ENCODE data around the gene MICAL2.

Gene MICAL2

DNA sequence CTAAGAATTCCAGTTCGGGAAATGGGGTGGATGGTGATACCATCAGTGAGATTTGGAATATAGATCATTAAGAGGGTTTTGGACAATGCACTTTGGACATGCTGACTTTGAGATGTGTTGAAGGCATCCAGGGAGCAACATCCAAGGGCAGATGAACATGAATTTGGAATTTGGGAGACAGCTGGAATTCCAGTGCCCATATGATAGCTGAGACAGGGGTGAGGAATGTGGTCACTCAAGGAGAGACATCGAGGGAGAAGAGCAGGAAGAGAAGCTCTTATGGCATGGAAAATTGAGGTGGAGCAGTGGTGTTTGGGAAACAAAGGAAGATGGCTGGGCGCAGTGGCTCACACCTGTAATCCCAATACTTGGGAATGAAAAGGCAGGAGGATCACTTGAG lies 11.8 kb upstream of the MICAL2 start:
- in situ Hi-C loops (cut with HindIII; ENCODE audit: low sequenced_read_pairs), result no loop called here
- TF ChIP-seq, protein P1, sequence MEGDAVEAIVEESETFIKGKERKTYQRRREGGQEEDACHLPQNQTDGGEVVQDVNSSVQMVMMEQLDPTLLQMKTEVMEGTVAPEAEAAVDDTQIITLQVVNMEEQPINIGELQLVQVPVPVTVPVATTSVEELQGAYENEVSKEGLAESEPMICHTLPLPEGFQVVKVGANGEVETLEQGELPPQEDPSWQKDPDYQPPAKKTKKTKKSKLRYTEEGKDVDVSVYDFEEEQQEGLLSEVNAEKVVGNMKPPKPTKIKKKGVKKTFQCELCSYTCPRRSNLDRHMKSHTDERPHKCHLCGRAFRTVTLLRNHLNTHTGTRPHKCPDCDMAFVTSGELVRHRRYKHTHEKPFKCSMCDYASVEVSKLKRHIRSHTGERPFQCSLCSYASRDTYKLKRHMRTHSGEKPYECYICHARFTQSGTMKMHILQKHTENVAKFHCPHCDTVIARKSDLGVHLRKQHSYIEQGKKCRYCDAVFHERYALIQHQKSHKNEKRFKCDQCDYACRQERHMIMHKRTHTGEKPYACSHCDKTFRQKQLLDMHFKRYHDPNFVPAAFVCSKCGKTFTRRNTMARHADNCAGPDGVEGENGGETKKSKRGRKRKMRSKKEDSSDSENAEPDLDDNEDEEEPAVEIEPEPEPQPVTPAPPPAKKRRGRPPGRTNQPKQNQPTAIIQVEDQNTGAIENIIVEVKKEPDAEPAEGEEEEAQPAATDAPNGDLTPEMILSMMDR (IDR thresholded peaks at IDR 0.05; ENCODE audit: low read depth, low read length), result no peak
- H3K4me3 ChIP-seq (ENCODE audit: low read depth, low read length), result no peak overlapping the region
- DNase-seq (ENCODE audit: low read depth, low spot score), result no peak

DNA sequence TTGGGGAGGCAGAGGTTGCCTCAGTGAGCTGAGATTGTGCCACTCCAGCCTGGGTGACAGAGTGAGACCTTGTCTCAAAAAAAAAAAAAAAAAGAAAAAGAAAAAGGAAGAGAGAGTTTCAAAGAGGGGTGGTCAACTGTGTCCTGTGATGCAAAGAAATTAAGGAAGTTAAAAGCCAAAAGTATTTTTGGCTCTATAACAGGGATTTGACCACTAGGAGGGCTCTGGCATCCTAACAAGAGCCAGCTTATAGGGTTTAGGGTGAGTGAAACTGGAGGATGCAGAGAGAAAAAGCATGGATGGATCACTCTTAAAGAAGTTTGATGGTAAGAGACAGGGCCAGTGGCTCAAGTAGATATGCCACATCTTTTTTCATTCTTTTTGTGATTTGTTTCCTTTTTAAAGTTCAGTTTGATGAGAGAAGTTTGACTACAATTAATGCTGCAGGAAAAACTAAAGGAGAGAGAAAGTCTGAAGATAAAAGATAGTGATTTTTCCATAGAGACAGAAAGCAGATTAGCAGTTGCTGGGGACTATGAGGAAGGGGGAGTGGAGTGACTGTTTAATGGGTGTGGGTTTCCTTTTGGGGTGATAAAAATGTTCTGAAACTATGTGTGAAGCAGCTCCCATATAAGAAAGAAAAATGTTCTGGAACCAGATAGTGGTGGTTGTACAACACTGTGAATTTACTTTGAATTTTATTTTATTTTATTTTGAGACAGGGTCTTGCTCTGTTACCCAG lies 11.1 kb upstream of the MICAL2 start:
- no peak overlapping the region for H3K4me3 ChIP-seq (ENCODE audit: low read depth, low read length)
- in situ Hi-C loops (cut with HindIII; ENCODE audit: low sequenced_read_pairs), result no loop called here
- DNase-seq (ENCODE audit: low read depth, low spot score), result no peak
- TF ChIP-seq, protein P1 (IDR thresholded peaks at IDR 0.05; ENCODE audit: low read depth, low read length), result peak; percentile 15

DNA sequence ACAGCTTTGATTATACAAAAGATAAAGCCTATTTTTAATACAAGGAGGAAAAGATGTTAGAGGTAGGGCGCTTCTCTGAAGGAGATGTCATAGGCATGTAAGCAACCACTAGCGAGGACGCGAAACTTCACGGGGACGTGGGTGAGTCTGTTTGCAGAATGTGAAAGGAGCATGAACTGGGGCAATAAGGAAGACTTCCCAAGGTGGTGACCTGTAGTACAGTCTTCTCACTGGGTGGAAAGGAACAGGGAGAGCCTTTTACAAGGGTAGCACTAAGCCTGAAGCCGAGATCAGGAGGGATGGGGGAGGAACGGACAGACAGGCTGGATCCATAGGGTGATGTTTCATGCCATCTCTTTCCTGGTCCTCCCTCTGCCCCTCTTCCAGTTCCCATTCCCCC lies 10.0 kb upstream of the MICAL2 start:
- no peak for DNase-seq (ENCODE audit: low read depth, low spot score)
- TF ChIP-seq, protein P1 (IDR thresholded peaks at IDR 0.05; ENCODE audit: low read depth, low read length), result no peak
- in situ Hi-C loops (cut with HindIII; ENCODE audit: low sequenced_read_pairs), result no loop called here
- no peak overlapping the region for H3K4me3 ChIP-seq (ENCODE audit: low read depth, low read length)

DNA sequence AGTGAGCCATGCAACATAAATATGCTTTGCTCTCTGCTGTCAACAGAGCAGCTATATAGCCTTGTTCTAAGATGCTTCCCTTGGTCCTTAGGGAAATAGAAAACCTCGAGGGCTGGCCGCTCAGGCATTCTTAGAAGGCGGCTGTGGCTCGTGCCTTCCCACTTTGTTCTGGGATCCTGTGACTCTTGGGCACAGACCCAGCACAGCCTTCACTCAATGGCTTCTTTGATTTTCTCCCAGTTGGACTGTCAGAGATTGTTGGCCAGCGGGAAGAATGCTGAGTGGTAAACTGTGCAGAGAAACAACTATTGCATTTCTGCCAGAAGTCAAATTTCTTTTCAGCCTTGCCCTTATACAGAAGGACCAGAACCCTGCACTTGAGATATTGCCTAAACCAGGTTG lies 9.5 kb upstream of the MICAL2 start:
- TF ChIP-seq, protein P1 (IDR thresholded peaks at IDR 0.05; ENCODE audit: low read depth, low read length), result no peak
- H3K4me3 ChIP-seq (ENCODE audit: low read depth, low read length), result no peak overlapping the region
- in situ Hi-C loops (cut with HindIII; ENCODE audit: low sequenced_read_pairs), result no loop called here
- no peak for DNase-seq (ENCODE audit: low read depth, low spot score)

DNA sequence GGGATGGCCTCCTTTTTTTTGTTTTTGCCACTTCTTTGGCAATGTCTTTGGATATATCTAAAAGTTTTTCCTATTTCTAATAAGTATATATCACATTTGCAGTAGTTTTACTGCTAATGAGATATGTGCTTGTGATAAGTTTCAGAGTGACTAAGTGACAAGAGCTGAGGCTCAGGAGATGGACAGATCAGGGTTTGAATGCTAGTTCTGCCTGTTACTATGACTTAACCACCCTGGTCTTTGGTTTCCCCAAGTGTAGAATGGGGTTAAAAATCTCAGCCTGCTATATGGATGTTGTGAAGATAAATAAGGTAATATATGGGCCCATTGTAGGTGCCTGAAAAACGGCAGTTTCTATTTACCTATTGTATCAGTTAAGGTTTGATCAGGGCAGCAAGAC lies 9.1 kb upstream of the MICAL2 start:
- no peak for DNase-seq (ENCODE audit: low read depth, low spot score)
- no peak overlapping the region for H3K4me3 ChIP-seq (ENCODE audit: low read depth, low read length)
- in situ Hi-C loops (cut with HindIII; ENCODE audit: low sequenced_read_pairs), result no loop called here
- TF ChIP-seq, protein P1 (IDR thresholded peaks at IDR 0.05; ENCODE audit: low read depth, low read length), result no peak

DNA sequence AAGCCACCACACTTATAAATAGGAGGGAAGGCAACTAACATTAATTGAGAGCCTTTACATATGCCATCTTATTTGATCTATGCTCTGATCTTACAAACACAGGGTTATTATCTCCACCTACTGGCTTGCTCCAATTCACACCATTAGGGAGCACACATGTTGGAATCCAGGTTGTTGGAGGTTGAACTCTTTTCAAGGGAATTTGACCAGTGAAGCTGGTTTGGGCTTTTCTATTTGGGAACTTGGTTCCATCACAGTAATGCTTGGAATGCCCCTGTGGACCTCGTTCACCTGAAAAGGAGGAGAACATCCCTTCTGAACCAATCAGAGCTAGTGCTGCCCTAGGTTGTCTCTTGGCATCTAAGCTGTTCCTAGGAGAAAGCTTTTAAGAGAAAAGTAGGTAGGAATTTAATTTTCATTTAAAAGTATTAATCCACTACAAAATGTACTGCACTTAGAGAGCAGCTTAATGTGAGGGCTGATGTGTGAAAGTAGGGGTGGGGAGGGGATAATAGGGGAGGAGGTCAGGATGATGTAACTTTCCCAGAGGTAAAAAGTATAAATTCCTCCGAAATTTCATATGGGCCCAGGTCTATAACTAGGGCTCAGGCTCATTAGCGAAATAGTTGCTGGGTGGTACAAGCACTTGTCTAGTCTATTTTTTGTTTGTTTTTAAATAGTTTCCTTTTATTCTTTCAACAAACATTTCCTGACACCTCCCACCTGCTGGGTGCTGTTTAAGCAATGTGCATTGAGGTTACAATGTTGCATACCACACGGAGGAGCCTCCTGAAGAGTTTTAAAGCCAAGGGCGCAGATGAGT lies 7.6 kb upstream of the MICAL2 start:
- in situ Hi-C loops (cut with HindIII; ENCODE audit: low sequenced_read_pairs), result no loop called here
- DNase-seq (ENCODE audit: low read depth, low spot score), result no peak
- H3K4me3 ChIP-seq (ENCODE audit: low read depth, low read length), result no peak overlapping the region
- TF ChIP-seq, protein P1 (IDR thresholded peaks at IDR 0.05; ENCODE audit: low read depth, low read length), result peak; percentile 8
